Stimulated activated CD4-positive, alpha-beta T cell treated with anti-CD3 and anti-CD28 coated beads, Interleukin-2, amount 100 ng/mL, for 48 hours (primary cell): Measurements from ENCODE around the gene LAMA4.

ENCODE experiments used
- DNase-seq, 2 donors: peaks; one replicate each; pipeline ENCODE4 v3.0.0-alpha.2; 2020

LAMA4 gene

GRCh38 chr6:112061605-112062004, 192.8 kb downstream of the LAMA4 start:
- no peak for DNase-seq
